Measurements from ENCODE around the gene FBP1.

Gene FBP1

DNA sequence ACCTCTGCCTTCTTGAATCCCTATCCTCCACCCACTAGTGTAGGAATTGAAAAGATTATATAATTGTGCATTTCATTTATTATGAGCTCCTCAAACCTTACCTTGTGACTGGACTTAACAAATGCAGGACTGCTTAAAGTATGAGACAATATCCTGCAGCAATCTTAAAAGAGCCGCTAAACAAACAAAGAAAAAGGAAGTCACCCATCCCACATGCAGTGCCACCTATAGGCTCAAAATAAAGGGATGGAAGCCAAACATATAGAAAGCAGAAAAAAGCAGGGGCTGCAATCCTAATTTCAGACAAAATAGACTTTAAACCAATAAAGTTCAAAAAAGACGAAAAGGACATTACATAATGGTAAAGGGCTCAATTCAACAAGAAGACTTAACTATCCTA, 75.8 kb downstream of the FBP1 start:
- H3K36me3 ChIP-seq: no peaks in the 10 kb centered on the region
- peaks cover 0 to 4% (median 0%) of the 10 kb centered on the region in 10 experiments; a peak in 2 of 20 replicates for H3K4me1 ChIP-seq
- H4K20me1 ChIP-seq: no peaks in the 10 kb centered on the region
- peaks cover 0 to 9% (median 0%) of the 10 kb centered on the region in 11 experiments; a peak in 2 of 22 replicates for H3K9me3 ChIP-seq (replicated peaks in 1 of 11)
- H3K4me2 ChIP-seq: no peak overlapping the region
- no peak overlapping the region for H3K9ac ChIP-seq
- no peak for TF ChIP-seq Cebpa-rat (IDR thresholded peaks at IDR 0.05)
- no peaks in the 10 kb centered on the region for H3K27me3 ChIP-seq
- no peak overlapping the region for H3K4me3 ChIP-seq
- no peak overlapping the region for H3K27ac ChIP-seq

DNA sequence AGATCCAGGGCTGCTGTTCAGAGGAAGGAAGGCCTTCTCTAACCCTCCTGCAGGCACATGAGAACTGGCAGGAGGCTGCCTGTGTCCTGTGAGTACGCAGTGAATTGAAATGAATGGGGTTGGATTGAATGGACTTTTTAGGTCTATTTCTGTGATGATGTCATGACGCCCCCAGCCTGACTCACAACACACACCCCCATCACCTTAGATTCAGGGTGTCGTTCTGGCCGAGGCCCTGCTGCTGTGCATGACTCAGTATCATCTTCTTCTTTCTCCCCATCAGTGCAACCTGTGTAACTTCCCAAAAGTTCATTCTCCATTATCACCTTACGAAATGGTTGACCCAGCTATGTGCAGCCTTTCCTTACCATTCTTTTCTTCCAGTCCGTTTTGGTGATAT, 79.1 kb downstream of the FBP1 start:
- Histone ChIP-seq H3K27ac (no peak overlapping the region), H3K27me3 (no peaks in the 10 kb centered on the region), H3K9ac (no peak overlapping the region), H4K20me1 (no peaks in the 10 kb centered on the region), H3K9me3 (replicated peaks in 1 of 11) (peaks cover 0 to 9% (median 0%) of the 10 kb centered on the region in 11 experiments; a peak in 1 of 22 replicates), H3K4me1 (peaks cover 0 to 7% (median 0%) of the 10 kb centered on the region in 10 experiments; a peak in 3 of 20 replicates), H3K4me2 (no peak overlapping the region), H3K4me3 (no peak overlapping the region), H3K36me3 (no peaks in the 10 kb centered on the region)
- TF ChIP-seq Cebpa-rat (IDR thresholded peaks at IDR 0.05): no peak

DNA sequence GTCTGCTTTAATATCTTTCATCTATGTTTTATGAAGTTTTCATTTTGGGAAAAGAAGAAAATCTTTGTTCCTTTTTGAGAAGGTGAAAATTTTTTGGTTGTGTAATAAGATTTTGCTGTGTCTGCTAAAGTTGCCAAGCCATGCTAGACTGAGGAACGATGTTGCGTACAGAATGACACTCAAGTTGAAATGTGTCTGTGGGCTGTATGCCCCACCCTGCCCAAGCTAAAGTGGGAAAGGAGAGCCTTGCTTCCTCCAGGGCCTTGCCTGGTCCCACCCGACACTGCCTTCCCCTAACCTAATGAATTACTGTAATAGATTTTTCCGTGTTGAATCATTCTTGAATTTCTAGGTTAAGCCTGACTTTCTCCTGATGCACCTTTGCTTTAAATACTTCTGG, 81.9 kb downstream of the FBP1 start:
- TF ChIP-seq Cebpa-rat (IDR thresholded peaks at IDR 0.05): no peak
- peak overlapping the region in 2 of 11 experiments; percentile 35 to 55; a peak in 3 of 22 replicates for H3K4me2 ChIP-seq
- no peaks in the 10 kb centered on the region for H3K36me3 ChIP-seq
- no peak overlapping the region for H3K9ac ChIP-seq
- H3K9me3 ChIP-seq (replicated peaks in 1 of 11): no peaks in the 10 kb centered on the region
- peaks cover 0 to 7% (median 0%) of the 10 kb centered on the region in 10 experiments; a peak in 3 of 20 replicates for H3K4me1 ChIP-seq
- no peak overlapping the region for H3K4me3 ChIP-seq
- no peaks in the 10 kb centered on the region for H3K27me3 ChIP-seq
- H4K20me1 ChIP-seq: no peaks in the 10 kb centered on the region
- no peak overlapping the region for H3K27ac ChIP-seq

DNA sequence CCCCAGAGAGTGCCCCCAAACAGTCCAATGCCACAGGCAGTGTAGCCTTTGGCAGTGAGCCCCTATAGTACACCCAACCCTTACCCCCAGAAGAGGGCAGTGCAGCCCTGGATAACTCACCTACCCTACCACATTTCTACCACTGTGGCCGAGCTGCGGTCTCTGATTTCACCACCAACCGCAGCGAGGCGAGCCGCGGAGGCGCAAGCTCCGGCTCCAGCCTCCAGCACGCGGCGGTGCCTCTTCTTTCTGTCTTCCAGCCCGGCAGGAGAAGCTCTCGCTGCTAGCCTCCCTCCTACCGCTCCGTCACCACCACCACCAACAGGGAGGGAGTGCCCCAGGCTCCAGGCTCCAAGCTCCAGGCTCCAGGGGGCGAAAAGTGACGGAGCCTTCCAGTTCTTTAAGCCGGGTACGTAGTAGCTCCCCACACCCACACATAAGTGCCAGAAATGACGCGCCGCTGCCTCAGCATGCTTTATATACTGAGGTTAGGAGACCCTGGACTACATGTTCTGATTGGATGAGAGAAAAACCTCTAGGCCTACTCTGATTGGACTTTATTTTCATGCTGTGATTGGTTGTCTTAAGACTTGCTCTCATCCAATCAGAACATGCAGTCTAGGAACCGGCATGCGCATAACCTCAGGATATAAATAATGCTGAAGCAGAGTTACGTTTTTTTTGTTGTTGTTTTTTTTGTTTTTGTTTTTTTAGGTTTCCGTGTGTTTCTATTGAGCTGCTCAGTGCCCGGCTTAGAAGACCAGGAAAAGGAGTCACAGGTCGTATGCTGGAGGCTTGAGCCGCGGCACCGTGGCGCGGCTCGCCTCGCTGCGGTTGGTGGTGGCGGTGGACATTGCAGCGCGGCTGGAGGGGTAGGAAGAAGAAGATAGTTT, 84.6 kb downstream of the FBP1 start, which contains the start of gene PCAT7:
PCAT7 (plus strand) TSS at position 645 of the 893 bp plus-strand sequence.
- Histone ChIP-seq H3K27ac (no peak within 1 kb of the TSS), H4K20me1 (no peaks in the 10 kb centered on the region), H3K4me2 (no peak within 1 kb of the TSS), H3K9me3 (replicated peaks in 1 of 11) (peaks cover 0 to 8% (median 0%) of the 10 kb centered on the region in 11 experiments; a peak in 2 of 22 replicates), H3K36me3 (no peaks in the 10 kb centered on the region), H3K27me3 (no peaks in the 10 kb centered on the region), H3K4me3 (no peak within 1 kb of the TSS), H3K9ac (no peak within 1 kb of the TSS), H3K4me1 (peaks cover 0 to 7% (median 0%) of the 10 kb centered on the region in 10 experiments; a peak in 3 of 20 replicates)
- TF ChIP-seq Cebpa-rat (IDR thresholded peaks at IDR 0.05): no peak

DNA sequence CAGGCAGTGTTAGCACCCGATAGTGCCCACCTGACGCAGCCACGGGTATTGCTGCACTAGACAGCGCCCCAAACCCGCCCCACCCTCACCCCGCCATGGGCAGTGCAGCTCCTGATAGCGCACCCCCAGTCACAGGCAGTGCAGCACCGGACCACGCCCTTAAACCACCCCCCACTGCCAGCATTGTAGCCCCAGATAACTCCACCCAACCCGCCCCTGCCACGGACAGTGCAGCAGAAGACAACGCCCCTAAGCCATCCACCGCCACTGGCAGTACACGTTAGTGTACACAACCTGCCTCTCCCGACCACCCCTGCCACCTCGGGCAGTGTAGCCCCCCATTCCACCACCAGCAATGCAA, 85.3 kb downstream of the FBP1 start:
- Histone ChIP-seq H3K9me3 (replicated peaks in 1 of 11) (peaks cover 0 to 8% (median 0%) of the 10 kb centered on the region in 11 experiments; a peak in 2 of 22 replicates), H3K4me3 (no peak overlapping the region), H3K4me1 (peaks cover 0 to 7% (median 0%) of the 10 kb centered on the region in 10 experiments; a peak in 3 of 20 replicates), H4K20me1 (no peaks in the 10 kb centered on the region), H3K27ac (no peak overlapping the region), H3K36me3 (no peaks in the 10 kb centered on the region), H3K27me3 (no peaks in the 10 kb centered on the region), H3K4me2 (no peak overlapping the region), H3K9ac (no peak overlapping the region)
- no peak for TF ChIP-seq Cebpa-rat (IDR thresholded peaks at IDR 0.05)
